ENCODE results near the gene PLA2G1B.

GRCh38 chr12:120364487-120364886, 36.9 kb upstream of the PLA2G1B start:
- TF ChIP-seq POLR2AphosphoS5 (IDR thresholded peaks at IDR 0.05), result no peak
- no peak for TF ChIP-seq CTCF (IDR thresholded peaks at IDR 0.05)
- TF ChIP-seq POLR2A (IDR thresholded peaks at IDR 0.05), result no peak

All from transverse colon (tissue), 4 donors.